Sigmoid colon (tissue), 4 donors: ENCODE measurements around the gene FAM227A.

Source experiments
- EP300 ChIP-seq, 4 donors: sonication (generic); formaldehyde crosslinking; IDR thresholded peaks; one replicate each; pipeline ENCODE4 v1.6.1; 2017; ENCODE audit warnings: antibody characterized with exemption in 4 of 4
- POLR2A ChIP-seq, 2 donors: fragments of 450-650 bp; IDR thresholded peaks; one replicate each; pipeline ENCODE4 v1.6.1; 2016; ENCODE audit warnings: antibody characterized with exemption in 2 of 2, mild to moderate bottlenecking in 2 of 2, moderate library complexity in 2 of 2
- TF ChIP-seq, protein P1 (sequence below), 4 experiments: fragments of 450-650 bp in 3 of 4; fragments of 200-600 bp in 1 of 4; IDR thresholded peaks; one replicate each; pipeline ENCODE4 v1.5.1; 2016 to 2019; ENCODE audit warnings: antibody characterized with exemption in 4 of 4, mild to moderate bottlenecking in 3 of 4, moderate library complexity in 2 of 4

DNA sequence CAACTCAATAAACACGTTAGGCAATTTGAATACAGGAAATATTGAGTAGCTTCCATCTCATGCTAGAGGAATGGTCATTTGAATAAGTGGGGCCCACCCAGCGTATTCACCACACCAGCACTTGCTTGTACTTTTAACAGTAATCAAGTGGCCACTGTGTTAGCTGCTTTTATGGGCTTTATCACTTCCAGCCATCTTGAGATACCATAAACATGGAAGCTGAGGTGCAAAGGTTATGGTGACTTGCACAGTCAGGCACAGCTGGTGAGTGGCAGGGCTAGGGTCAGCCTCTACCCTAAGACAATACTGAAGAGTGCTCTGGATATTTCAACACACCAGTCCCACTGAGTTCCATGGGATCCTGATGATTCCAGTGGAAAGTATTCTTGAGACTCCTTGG, 37.9 kb upstream of the FAM227A start:
- peak in 1 of 2 donors; percentile 35 for TF ChIP-seq POLR2A (IDR thresholded peaks at IDR 0.05)
- TF ChIP-seq, protein P1, sequence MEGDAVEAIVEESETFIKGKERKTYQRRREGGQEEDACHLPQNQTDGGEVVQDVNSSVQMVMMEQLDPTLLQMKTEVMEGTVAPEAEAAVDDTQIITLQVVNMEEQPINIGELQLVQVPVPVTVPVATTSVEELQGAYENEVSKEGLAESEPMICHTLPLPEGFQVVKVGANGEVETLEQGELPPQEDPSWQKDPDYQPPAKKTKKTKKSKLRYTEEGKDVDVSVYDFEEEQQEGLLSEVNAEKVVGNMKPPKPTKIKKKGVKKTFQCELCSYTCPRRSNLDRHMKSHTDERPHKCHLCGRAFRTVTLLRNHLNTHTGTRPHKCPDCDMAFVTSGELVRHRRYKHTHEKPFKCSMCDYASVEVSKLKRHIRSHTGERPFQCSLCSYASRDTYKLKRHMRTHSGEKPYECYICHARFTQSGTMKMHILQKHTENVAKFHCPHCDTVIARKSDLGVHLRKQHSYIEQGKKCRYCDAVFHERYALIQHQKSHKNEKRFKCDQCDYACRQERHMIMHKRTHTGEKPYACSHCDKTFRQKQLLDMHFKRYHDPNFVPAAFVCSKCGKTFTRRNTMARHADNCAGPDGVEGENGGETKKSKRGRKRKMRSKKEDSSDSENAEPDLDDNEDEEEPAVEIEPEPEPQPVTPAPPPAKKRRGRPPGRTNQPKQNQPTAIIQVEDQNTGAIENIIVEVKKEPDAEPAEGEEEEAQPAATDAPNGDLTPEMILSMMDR (IDR thresholded peaks at IDR 0.05) = no peak
- TF ChIP-seq EP300 (IDR thresholded peaks at IDR 0.05) = no peak
